Stimulated activated CD8-positive, alpha-beta memory T cell treated with anti-CD3 and anti-CD28 coated beads, Interleukin-15, amount 100 ng/mL, for 1 hour (primary cell): ENCODE results near the gene MCUR1.
"Not testable (repeated sequence)": the region's sequence is repeated elsewhere in the genome, so short reads cannot be mapped to it uniquely, and the experiment has no call there.

Experiments used
- DNase-seq: peaks from one replicate; pipeline ENCODE4 v3.0.0-alpha.2; 2020; ENCODE audit warnings: low read depth

The MCUR1 gene

GRCh38 chr6:13776602-13777001 lies 37.8 kb downstream of the MCUR1 start:
- DNase-seq = no peak

GRCh38 chr6:13775466-13775865 lies 38.9 kb downstream of the MCUR1 start:
- not testable (repeated sequence) for DNase-seq

GRCh38 chr6:13772358-13773030 lies 41.9 kb downstream of the MCUR1 start:
- DNase-seq = not testable (repeated sequence)

- DNase-seq = peak; percentile 4
Measured at GRCh38 chr6:13769655-13770053, 44.7 kb downstream of the MCUR1 start.

- no peak for DNase-seq
Measured at GRCh38 chr6:13769034-13769654, 45.2 kb downstream of the MCUR1 start.

- DNase-seq = peak; percentile 8
Measured at GRCh38 chr6:13767121-13767808, 47.1 kb downstream of the MCUR1 start.

GRCh38 chr6:13766201-13766634 lies 48.1 kb downstream of the MCUR1 start:
- DNase-seq = no peak

- no peak for DNase-seq
Measured at GRCh38 chr6:13765570-13765969, 48.8 kb downstream of the MCUR1 start.

GRCh38 chr6:13764996-13765395 lies 49.4 kb downstream of the MCUR1 start:
- no peak for DNase-seq

- DNase-seq = no peak
Measured at GRCh38 chr6:13763740-13764381, 50.5 kb downstream of the MCUR1 start.

- no peak for DNase-seq
Measured at GRCh38 chr6:13762611-13763441, 51.5 kb downstream of the MCUR1 start.

GRCh38 chr6:13761361-13762036 lies 52.9 kb downstream of the MCUR1 start:
- no peak for DNase-seq

GRCh38 chr6:13760307-13761304 lies 53.8 kb downstream of the MCUR1 start:
- DNase-seq = no peak

- no peak for DNase-seq
Measured at GRCh38 chr6:13759025-13759424, 55.3 kb downstream of the MCUR1 start.

GRCh38 chr6:13754644-13755043 lies 59.7 kb downstream of the MCUR1 start:
- no peak for DNase-seq

- DNase-seq = no peak
Measured at GRCh38 chr6:13743736-13744127, 70.6 kb downstream of the MCUR1 start.

- no peak for DNase-seq
Measured at GRCh38 chr6:13742961-13743735, 71.2 kb downstream of the MCUR1 start.

GRCh38 chr6:13741365-13741764 lies 73.0 kb downstream of the MCUR1 start:
- no peak for DNase-seq
